Ovary (tissue), 9 donors: ENCODE data around the gene ARL5C. TPM values are rescaled to one million over a fixed set of nuclear protein-coding genes. Genes with fewer than 3 reads are reported as not detected.

Source experiments
- DNase-seq, 5 donors: peaks; one replicate each; pipeline ENCODE4 v3.0.0-alpha.2; 2019 to 2020
- H3K27ac ChIP-seq, 2 donors: fragments of 200-600 bp; one replicate each; pipeline versions ENCODE4 v1.5.1 to v1.8.0; 2019 to 2022
- H3K27me3 ChIP-seq: fragments of 200-600 bp; one replicate; pipeline ENCODE4 v1.8.0; 2022
- H3K36me3 ChIP-seq: fragments of 200-600 bp; sonication (generic); one replicate; pipeline ENCODE4 v1.5.1; 2019
- H3K4me1 ChIP-seq: one replicate; pipeline ENCODE4 v1.8.1; 2013; ENCODE audit warnings: mild to moderate bottlenecking, moderate library complexity; ENCODE audit not compliant: insufficient read depth
- H3K4me3 ChIP-seq: fragments of 200-600 bp; sonication (generic); one replicate; pipeline ENCODE4 v1.5.1; 2017
- H3K9me3 ChIP-seq, 2 donors: fragments of 200-600 bp in 1 of 2; sonication (generic) in 1 of 2; one replicate each; pipeline versions ENCODE4 v1.5.1 to v1.8.1; 2013 to 2019; ENCODE audit warnings: mild to moderate bottlenecking in 1 of 2, moderate library complexity in 1 of 2
- CTCF ChIP-seq, 3 donors: fragments of 450-650 bp in 2 of 3; fragments of 200-600 bp in 1 of 3; IDR thresholded peaks; one replicate each; pipeline versions ENCODE4 v1.5.1 to v1.8.0; 2016 to 2022; ENCODE audit warnings: antibody characterized with exemption in 3 of 3, mild to moderate bottlenecking in 1 of 3
- EP300 ChIP-seq: sonication (generic); formaldehyde crosslinking; IDR thresholded peaks from one replicate; pipeline ENCODE4 v1.6.1; 2017; ENCODE audit warnings: antibody characterized with exemption
- POLR2A ChIP-seq: fragments of 450-650 bp; IDR thresholded peaks from one replicate; pipeline ENCODE4 v1.6.1; 2017; ENCODE audit warnings: antibody characterized with exemption, mild to moderate bottlenecking, moderate library complexity
- WGBS, 3 donors: extraction: QIAGEN DNeasy Blood & Tissue Kit in 1 of 3; methylation state at CpG; one replicate each; pipeline versions ENCODE4 v1.1.5 to v1.1.7; 2013 to 2017; 5-methylcytosine and 5-hydroxymethylcytosine counted together
- intact Hi-C, 4 donors: fragments of 100-400 bp; cut with DNase I; formaldehyde crosslinking; loops; one replicate each; pipeline versions ENCODE4 v1.11.0 to v1.15.1; 2022 to 2023
- polyA plus RNA-seq, 2 donors: library from polyadenylated mRNA; stranded (reverse); fragments of 200-250 nt in 1 of 2; fragments of 350-450 nt in 1 of 2; fragmentation: Illumina TruSeq in 1 of 2; extraction: RNeasy Lipid Tissue Mini Kit (QIAGEN cat#74804) in 1 of 2; gene quantifications; one replicate each; pipeline ENCODE4 v1.2.3, GENCODE V29; 2013 to 2014
- total RNA-seq, 7 donors: library from RNA; depleted of rRNA in 2 of 7; stranded (reverse); fragments of >200 nt in 2 of 7; fragmentation: NEBNext Ultra II Directional in 3 of 7; extraction: Animal tissue kit (Norgen Biotek cat#: 25700) in 3 of 7; gene quantifications; one replicate each; pipeline versions ENCODE4 v1.1.0 to v1.2.4, GENCODE V29; 2016 to 2023
- donor health status: DM: no; HTN: no; CAD: no; lungs with moderate emphysema.
- donor health status: DM: no; HTN: no; CAD: no.
- donor health status: Bipolar disorder and iron deficiency.
- donor health status: DM: yes; HTN: yes; CAD: no.
- donor health status: DM: no; HTN: no; CAD: no.
- donor health status: DM: yes; HTN: yes; CAD: no.

The ARL5C gene
- total and polyA plus RNA-seq, 9 donors, result not detected

GRCh38 chr17:39146273-39146672 lies 19.7 kb downstream of the ARL5C start:
- H3K36me3 ChIP-seq, result no peaks in the 10 kb centered on the region
- no peak for DNase-seq
- no peak overlapping the region for H3K4me3 ChIP-seq
- H3K27ac ChIP-seq, result no peak overlapping the region
- 96 to 98% (median 97%) methylated on average over 3 of the region's 3 CpGs for WGBS, 3 donors
- no peaks in the 10 kb centered on the region for H3K4me1 ChIP-seq
- TF ChIP-seq POLR2A (no peak), CTCF (IDR thresholded peaks at IDR 0.05) (no peak), EP300 (no peak)
- no peaks in the 10 kb centered on the region for H3K27me3 ChIP-seq
- intact Hi-C loops, result no loop called here
- H3K9me3 ChIP-seq, result no peaks in the 10 kb centered on the region

GRCh38 chr17:39145143-39145542 lies 20.8 kb downstream of the ARL5C start:
- no peaks in the 10 kb centered on the region for H3K4me1 ChIP-seq
- no peaks in the 10 kb centered on the region for H3K9me3 ChIP-seq
- no peak for DNase-seq
- TF ChIP-seq CTCF (IDR thresholded peaks at IDR 0.05) (no peak), POLR2A (no peak), EP300 (no peak)
- H3K27ac ChIP-seq, result peak overlapping the region in 1 of 2 donors; percentile 13
- intact Hi-C loops, result no loop called here
- H3K27me3 ChIP-seq, result no peaks in the 10 kb centered on the region
- no peaks in the 10 kb centered on the region for H3K36me3 ChIP-seq
- H3K4me3 ChIP-seq, result no peak overlapping the region
- WGBS, 3 donors, result 66 to 93% (median 87%) methylated on average over 3 of the region's 3 CpGs

DNA sequence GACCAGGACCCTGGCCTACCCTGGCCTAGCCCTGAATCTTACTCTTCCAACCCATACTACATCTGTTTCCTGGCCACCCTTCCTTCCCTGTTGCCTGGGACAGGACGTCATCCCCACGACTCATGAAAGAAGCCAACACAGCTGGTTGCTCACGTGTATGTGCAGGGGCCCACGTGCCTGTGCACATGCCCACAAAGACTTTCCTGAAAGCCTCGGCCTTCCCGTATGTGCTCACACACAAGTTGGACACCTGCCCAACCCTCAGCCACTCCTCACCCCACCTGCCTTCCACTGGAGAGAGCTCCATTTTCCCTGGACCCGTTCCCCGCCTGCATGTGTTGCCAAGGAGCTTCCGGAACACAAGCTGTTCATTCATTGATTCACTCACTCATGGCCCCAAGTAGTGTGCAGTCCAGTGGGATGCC lies 21.5 kb downstream of the ARL5C start:
- H3K4me3 ChIP-seq, result no peak overlapping the region
- H3K9me3 ChIP-seq, result no peaks in the 10 kb centered on the region
- peak; percentile 80 to 94 (median 82) for DNase-seq
- H3K27me3 ChIP-seq, result no peaks in the 10 kb centered on the region
- WGBS, 3 donors, result 36 to 46% (median 44%) methylated on average over 9 of the region's 9 CpGs
- peak overlapping the region in 1 of 2 donors; percentile 41 for H3K27ac ChIP-seq
- no peaks in the 10 kb centered on the region for H3K4me1 ChIP-seq
- TF ChIP-seq POLR2A (no peak), CTCF (IDR thresholded peaks at IDR 0.05) (no peak), EP300 (peak; percentile 7)
- H3K36me3 ChIP-seq, result no peaks in the 10 kb centered on the region
- intact Hi-C loops, result no loop called here

DNA sequence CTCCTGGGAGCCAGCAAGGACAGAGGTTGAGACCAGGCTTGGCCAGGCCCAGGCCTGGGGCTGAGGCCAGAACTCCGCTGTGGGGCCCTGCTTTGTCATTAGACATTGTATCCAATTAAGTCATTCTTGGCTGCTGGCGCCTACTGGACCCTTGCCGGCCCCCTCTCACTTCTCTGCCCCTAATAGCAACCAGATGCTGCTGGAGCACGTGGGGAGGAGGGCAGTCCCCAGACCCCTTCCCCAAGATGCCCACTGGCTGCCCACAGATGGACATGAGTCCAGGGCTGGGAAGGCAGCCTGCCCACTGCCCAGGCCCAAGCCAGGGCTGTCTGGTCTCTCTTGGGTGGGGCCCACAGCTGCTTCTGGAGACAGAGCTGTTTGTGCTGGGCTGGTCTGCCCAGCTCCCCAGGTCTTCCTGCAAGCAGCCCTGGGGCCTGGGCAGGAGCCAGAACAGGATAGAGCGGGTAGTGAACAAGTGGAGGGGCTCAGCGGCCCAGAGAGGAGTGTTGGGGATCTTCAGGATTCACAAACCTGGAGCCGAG lies 22.3 kb downstream of the ARL5C start:
- no peaks in the 10 kb centered on the region for H3K9me3 ChIP-seq
- peak in 2 of 5 donors; percentile 44 to 48 for DNase-seq
- H3K27me3 ChIP-seq, result no peaks in the 10 kb centered on the region
- WGBS, 3 donors, result 74 to 90% (median 84%) methylated on average over 7 of the region's 7 CpGs
- TF ChIP-seq EP300 (no peak), POLR2A (no peak), CTCF (IDR thresholded peaks at IDR 0.05) (no peak)
- no peak overlapping the region for H3K27ac ChIP-seq
- intact Hi-C loops, result no loop called here
- no peaks in the 10 kb centered on the region for H3K4me1 ChIP-seq
- no peaks in the 10 kb centered on the region for H3K36me3 ChIP-seq
- no peak overlapping the region for H3K4me3 ChIP-seq
